GM10248 (cell line): ENCODE measurements around the gene SAP30BP.
A peak's percentile ranks its signal among the peaks of the same experiment; 100 is the strongest.

ENCODE experiments used
- CTCF ChIA-PET: fragments of 300-600 bp; sonication (Branson Sonifier 250); formaldehyde crosslinking; extraction: SDS; loops from one replicate; lab custom pipeline; 2021; ENCODE audit warnings: antibody characterized with exemption; lab: Yijun Ruan, JAX
- POLR2A ChIA-PET: fragments of 350-650 bp; sonication (Branson Sonifier 250); formaldehyde crosslinking; extraction: SDS; loops from one replicate; lab custom pipeline; 2020; ENCODE audit warnings: antibody characterized with exemption; lab: Yijun Ruan, JAX
- DNase-seq: peaks from one replicate; pipeline ENCODE4 v3.0.0; 2012; ENCODE audit errors: extremely low spot score
- CTCF ChIP-seq: IDR thresholded peaks from 2 replicates; pipeline ENCODE4 v1.5.1; 2012; ENCODE audit warnings: mild to moderate bottlenecking, low read depth; ENCODE audit errors: extremely low read depth, missing control alignments, control extremely low read depth

The SAP30BP gene

GRCh38 chr17:75666959-75667790 is at the start of gene SAP30BP, which contains the start of gene RECQL5:
Gene SAP30BP (plus strand): TSS chr17:75667338. CDS start chr17:75667373, 35 bp downstream.
Gene RECQL5 (minus strand): TSS chr17:75667154. CDS start chr17:75666557, 597 bp downstream.
- POLR2A ChIA-PET: no interaction called here
- peak; percentile 94 for DNase-seq
- TF ChIP-seq CTCF: no peak
- CTCF ChIA-PET: interaction anchor here (0.6 to 3.9 kb wide), 13 partner anchors 8 to 86 kb away, joined by 3 to 23 read pairs (median 5); partner anchors contain the start of gene SMIM5

- no peak for DNase-seq
- ChIA-PET POLR2A (no interaction called here), CTCF (interaction anchor here (1.4 to 2.8 kb wide), 4 partner anchors 11 to 132 kb away, joined by 4 to 19 read pairs (median 7); partner anchors contain the start of gene SMIM5)
- TF ChIP-seq CTCF: no peak
Observed at GRCh38 chr17:75617675-75618074, 49.5 kb upstream of the SAP30BP start.

GRCh38 chr17:75619506-75620431 is 47.4 kb upstream of the SAP30BP start:
- ChIA-PET CTCF (interaction anchor here (0.8 to 29.8 kb wide), 8 partner anchors 10 to 130 kb away, joined by 3 to 856 read pairs (median 10); partner anchors contain the start of gene SMIM5), POLR2A (interaction anchor here (0.8 to 1.6 kb wide), 2 partner anchors 95 to 128 kb away, joined by 3 to 4 read pairs; no protein-coding TSS in a partner anchor)
- peak; percentile 59 for DNase-seq
- TF ChIP-seq CTCF: peak; percentile 28

GRCh38 chr17:75621489-75621888 is 45.6 kb upstream of the SAP30BP start:
- no peak for DNase-seq
- CTCF ChIA-PET: interaction anchor here (0.7 to 29.8 kb wide), 5 partner anchors 8 to 128 kb away, joined by 3 to 856 read pairs (median 82); partner anchors contain the start of gene SMIM5
- POLR2A ChIA-PET: interaction anchor here (0.6 to 1.0 kb wide), 2 partner anchors 140 to 159 kb away, joined by 5 to 9 read pairs; no protein-coding TSS in a partner anchor
- no peak for TF ChIP-seq CTCF

GRCh38 chr17:75622076-75622475 is 45.1 kb upstream of the SAP30BP start:
- DNase-seq: no peak
- ChIA-PET CTCF (interaction anchor here (0.7 to 29.8 kb wide), 4 partner anchors 8 to 127 kb away, joined by 3 to 856 read pairs (median 272); partner anchors contain the start of gene SMIM5), POLR2A (interaction anchor here (0.6 to 1.0 kb wide), 2 partner anchors 140 to 158 kb away, joined by 5 to 9 read pairs; no protein-coding TSS in a partner anchor)
- TF ChIP-seq CTCF: no peak
